Fibroblast of villous mesenchyme (primary cell): ENCODE results near the gene CD109. TPM values are rescaled to one million over a fixed set of nuclear protein-coding genes. Genes with fewer than 3 reads are reported as not detected.
"Not testable (repeated sequence)": the region's sequence is repeated elsewhere in the genome, so short reads cannot be mapped to it uniquely, and the experiment has no call there.

Experiments used
- DNase-seq: peaks from one replicate; pipeline ENCODE4 v3.0.0-alpha.2; 2010; ENCODE audit warnings: low read depth
- H3K4me3 ChIP-seq: 2 replicates; pipeline ENCODE4 v1.5.1; 2011; ENCODE audit warnings: low read depth, mild to moderate bottlenecking, low read length
- total RNA-seq: library from RNA; depleted of rRNA; stranded (reverse); fragments of >200 nt; gene quantifications from 2 replicates; pipeline ENCODE4 v1.2.3, GENCODE V29; 2012
- TF ChIP-seq, protein P1 (sequence below): IDR thresholded peaks from 2 replicates; pipeline ENCODE4 v1.5.1; 2012; ENCODE audit warnings: low read depth, mild to moderate bottlenecking, low read length; ENCODE audit not compliant: insufficient read depth

CD109 gene
- total RNA-seq, 1 donor, result 27.2 TPM

DNA sequence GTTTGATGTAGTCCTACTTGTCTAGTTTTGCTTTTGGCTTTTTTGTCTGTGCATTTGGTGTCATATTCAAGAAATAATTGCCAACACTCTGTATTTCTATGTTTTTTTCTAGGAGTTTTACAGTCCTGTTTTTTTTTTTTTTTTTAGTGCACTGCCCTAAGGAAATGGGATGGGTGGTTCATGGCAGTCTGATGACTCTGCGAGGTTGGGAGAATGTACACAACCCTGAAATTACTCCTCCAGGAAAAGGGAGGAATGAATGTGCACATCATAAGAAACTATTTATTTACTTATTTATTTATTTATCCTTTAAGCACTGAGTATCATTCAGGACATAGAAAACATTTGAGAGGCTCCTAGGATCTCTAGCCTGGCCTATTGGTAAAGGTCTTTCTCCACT, 27.0 kb upstream of the CD109 start:
- H3K4me3 ChIP-seq, result no peak overlapping the region
- DNase-seq, result no peak
- TF ChIP-seq, protein P1, sequence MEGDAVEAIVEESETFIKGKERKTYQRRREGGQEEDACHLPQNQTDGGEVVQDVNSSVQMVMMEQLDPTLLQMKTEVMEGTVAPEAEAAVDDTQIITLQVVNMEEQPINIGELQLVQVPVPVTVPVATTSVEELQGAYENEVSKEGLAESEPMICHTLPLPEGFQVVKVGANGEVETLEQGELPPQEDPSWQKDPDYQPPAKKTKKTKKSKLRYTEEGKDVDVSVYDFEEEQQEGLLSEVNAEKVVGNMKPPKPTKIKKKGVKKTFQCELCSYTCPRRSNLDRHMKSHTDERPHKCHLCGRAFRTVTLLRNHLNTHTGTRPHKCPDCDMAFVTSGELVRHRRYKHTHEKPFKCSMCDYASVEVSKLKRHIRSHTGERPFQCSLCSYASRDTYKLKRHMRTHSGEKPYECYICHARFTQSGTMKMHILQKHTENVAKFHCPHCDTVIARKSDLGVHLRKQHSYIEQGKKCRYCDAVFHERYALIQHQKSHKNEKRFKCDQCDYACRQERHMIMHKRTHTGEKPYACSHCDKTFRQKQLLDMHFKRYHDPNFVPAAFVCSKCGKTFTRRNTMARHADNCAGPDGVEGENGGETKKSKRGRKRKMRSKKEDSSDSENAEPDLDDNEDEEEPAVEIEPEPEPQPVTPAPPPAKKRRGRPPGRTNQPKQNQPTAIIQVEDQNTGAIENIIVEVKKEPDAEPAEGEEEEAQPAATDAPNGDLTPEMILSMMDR, result no peak

DNA sequence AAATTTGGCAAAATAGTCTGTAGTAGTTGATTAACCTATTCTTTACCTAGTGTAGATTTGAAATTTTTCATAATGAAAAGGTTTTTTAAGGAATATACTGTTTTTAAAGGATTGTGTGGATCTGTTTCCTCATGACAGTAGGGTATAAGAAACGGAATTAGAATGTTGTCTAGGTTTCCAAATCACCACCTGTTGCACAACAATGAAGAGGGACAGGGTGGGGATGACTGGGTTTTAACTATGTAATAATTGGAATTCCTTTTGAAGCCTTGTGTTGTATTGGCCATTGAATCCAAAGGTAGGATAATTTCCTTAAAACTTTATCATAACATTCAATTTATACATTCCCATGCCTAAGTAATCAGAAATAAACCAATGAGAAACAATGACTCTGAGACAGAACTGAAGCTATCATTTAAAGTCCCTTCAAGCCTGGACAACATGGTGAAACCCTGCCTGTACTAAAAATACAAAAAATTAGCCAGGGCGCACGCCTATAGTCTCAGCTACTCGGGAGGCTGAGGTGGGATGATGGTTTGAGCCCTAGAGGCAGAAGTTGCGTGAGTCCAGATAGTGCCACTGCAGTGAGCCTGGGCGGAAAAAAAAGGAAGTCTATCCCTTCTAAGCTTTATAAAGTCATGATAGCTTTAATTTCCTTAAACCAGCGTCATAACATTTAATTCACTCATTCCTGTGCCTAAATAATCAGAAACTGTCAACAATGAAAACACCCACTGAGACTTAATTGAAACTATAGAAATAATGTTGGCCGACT, 23.9 kb upstream of the CD109 start:
- no peak for DNase-seq
- TF ChIP-seq, protein P1, result no peak
- H3K4me3 ChIP-seq, result no peak overlapping the region

DNA sequence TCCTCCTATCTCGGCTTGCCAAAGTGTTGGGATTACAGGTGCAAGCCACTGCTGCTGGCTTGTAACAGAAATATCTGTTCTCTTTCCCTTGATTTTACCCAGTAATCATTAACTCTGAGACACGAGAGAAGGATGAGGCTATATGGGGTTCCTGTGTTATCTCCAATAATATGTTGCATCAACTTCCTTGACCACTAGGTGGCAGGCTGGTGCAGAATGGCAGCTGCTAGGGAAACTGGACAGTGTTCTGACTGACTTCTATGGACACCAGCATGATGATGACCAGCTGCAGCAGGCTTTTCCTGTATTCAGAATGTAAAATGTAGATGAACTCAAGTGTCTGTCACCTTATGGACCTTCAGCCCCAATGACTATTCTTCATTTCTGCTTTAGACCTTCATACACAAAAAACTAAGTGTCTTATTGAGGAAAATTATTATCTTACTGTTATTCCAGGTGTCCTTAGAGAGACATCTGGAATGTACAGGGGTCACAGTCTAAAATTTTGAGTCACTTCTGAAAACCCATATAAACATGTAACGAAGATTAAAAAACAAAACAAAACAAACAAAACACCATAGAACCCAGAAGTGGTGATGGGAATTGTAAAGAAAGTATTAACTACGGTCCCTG, 20.4 kb upstream of the CD109 start:
- peak; percentile 78 for DNase-seq
- TF ChIP-seq, protein P1, result peak; percentile 91
- H3K4me3 ChIP-seq, result no peak overlapping the region

DNA sequence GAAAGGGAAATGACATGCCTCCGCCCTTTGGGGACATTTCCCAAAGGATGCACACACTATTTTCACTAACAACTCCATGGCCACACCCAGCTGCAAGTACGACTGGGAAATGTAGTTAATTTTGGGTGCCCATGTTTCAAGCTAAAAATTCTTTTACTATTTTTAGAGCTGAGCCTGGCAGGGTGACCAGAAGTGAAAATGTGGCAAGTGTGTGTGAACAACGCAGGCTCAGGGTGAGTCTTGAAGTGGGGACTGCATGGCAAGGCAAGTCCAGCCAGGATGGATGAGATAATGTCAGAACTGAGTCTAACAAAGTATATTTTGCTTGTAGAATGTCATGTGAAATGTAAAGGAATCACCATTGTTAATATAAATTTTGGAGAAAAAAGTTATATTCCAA, 17.0 kb upstream of the CD109 start:
- H3K4me3 ChIP-seq, result no peak overlapping the region
- DNase-seq, result no peak
- TF ChIP-seq, protein P1, result no peak

DNA sequence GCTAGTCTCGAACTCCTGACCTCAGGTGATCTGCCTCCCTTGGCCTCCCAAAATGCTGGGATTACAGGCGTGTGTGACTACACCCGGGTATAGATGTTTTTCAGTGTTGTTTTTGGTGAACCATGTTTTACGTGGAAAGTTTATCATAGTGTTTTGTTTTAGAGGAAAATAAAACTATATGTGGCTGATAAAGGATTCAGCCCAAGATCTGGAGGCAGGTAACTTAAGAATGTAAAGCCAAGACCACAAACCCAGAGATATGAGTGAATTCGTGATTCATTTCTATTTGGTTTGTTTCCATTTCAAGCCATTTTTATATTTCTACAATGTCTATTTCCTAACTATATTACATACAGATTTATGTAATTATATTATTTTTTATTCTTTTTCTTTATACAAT, 16.2 kb upstream of the CD109 start:
- not testable (repeated sequence) for DNase-seq

DNA sequence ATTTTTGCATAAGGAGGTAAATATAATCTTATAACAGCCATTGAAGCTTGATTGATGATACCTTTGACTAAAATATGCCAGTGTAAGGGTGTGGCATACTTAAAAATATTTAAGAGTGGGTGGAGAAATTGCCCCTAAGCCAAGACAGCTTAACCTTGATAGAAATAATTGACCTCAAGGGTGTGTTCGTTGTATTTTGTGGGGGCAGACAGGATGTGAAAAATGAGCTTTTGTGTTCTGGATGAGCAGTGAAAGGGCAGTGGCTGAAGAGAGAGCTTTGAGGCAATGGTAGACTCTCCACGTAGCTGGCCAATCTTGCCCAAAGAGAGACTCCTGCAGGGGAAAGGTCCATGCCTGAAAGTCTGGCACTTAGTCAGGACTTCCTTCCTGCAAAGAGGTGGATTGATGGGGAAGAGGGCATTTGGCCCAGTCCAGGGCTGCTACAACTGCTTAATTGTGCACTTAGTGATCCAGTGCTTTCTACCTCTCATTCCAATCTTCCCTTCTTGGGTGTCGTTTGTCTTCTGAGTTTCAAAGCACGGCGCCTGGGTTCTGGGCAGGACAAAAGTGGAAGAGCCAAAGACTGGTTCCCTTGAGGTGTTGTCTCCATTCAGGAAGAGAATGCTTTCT, 15.6 kb upstream of the CD109 start:
- DNase-seq, result no peak
- TF ChIP-seq, protein P1, result no peak

More for the DNA sequence above, 16.2 kb upstream of the CD109 start:
- H3K4me3 ChIP-seq, result not testable (repeated sequence)

DNA sequence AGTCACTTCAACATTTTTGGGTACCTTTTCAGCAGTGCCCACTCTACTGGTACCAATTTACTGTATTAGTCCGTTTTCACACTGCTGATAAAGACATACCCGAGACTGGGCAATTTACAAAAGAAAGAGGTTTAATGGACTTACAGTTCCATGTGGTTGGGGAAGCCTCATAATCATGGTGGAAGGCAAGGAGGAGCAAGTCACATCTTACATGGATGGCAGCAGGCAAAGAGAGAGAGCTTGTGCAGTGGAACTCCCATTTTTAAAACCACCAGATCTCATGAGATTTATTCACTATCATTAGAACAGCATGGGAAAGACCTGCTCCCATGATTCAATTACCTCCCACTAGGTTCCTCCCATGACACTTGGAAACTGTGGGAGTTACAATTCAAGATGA, 12.4 kb upstream of the CD109 start:
- not testable (repeated sequence) for H3K4me3 ChIP-seq, DNase-seq

More for the DNA sequence above, 15.6 kb upstream of the CD109 start:
- H3K4me3 ChIP-seq, result no peak overlapping the region
